Measurements from ENCODE around the gene NAGLU. TPM values are rescaled to one million over a fixed set of nuclear protein-coding genes. Genes with fewer than 3 reads are reported as not detected.

NAGLU gene
- total and polyA plus RNA-seq, 2 experiments from 2014 or later: 76.4 to 121 TPM

- WGBS (ENCODE audit: low lambda C conversion rate, missing lambda C conversion rate): 91% methylated on average over 12 of the region's 12 CpGs
- Histone ChIP-seq H3K9me3 (ENCODE audit: low read depth) (no peaks in the 10 kb centered on the region), H3K79me2 (no peaks in the 10 kb centered on the region), H3K27ac (no peak overlapping the region), H3K4me2 (no peak overlapping the region), H3K36me3 (replicated peaks; ENCODE audit: insufficient read depth, low read depth) (no peaks in the 10 kb centered on the region), H3K4me1 (ENCODE audit: insufficient read depth) (peaks cover 6% of the 10 kb centered on the region), H3K9me2 (replicated peaks; ENCODE audit: insufficient read depth) (no peaks in the 10 kb centered on the region), H4K20me1 (ENCODE audit: insufficient read depth, poor library complexity, severe bottlenecking) (no peaks in the 10 kb centered on the region), H3K4me3 (no peak overlapping the region), H2AFZ (no peak overlapping the region), H3K27me3 (no peaks in the 10 kb centered on the region)
- no peak for TF ChIP-seq EZH2phosphoT487 (IDR thresholded peaks at IDR 0.05; ENCODE audit: low read depth, severe bottlenecking, unreplicated experiment)
- no peak for TF ChIP-seq CTCF (IDR thresholded peaks at IDR 0.05; ENCODE audit: poor library complexity)
- TF ChIP-seq EZH2 (IDR thresholded peaks at IDR 0.05; ENCODE audit: borderline replicate concordance): no peak
- DNase-seq (ENCODE audit: low spot score): no peak
Observed at GRCh38 chr17:42508426-42509165, 27.4 kb upstream of the NAGLU start.

- no peak overlapping the region for H2AFZ ChIP-seq
- no peaks in the 10 kb centered on the region for H3K79me2 ChIP-seq
- WGBS (ENCODE audit: low lambda C conversion rate, missing lambda C conversion rate): 98% methylated on average over 5 of the region's 5 CpGs
- H3K27ac ChIP-seq: no peak overlapping the region
- H4K20me1 ChIP-seq (ENCODE audit: insufficient read depth, poor library complexity, severe bottlenecking): no peaks in the 10 kb centered on the region
- no peaks in the 10 kb centered on the region for H3K27me3 ChIP-seq
- H3K9me2 ChIP-seq (replicated peaks; ENCODE audit: insufficient read depth): no peaks in the 10 kb centered on the region
- TF ChIP-seq EZH2 (IDR thresholded peaks at IDR 0.05; ENCODE audit: borderline replicate concordance): no peak
- TF ChIP-seq CTCF (IDR thresholded peaks at IDR 0.05; ENCODE audit: poor library complexity): no peak
- no peak for TF ChIP-seq EZH2phosphoT487 (IDR thresholded peaks at IDR 0.05; ENCODE audit: low read depth, severe bottlenecking, unreplicated experiment)
- no peak for DNase-seq (ENCODE audit: low spot score)
- H3K9me3 ChIP-seq (ENCODE audit: low read depth): no peaks in the 10 kb centered on the region
- H3K36me3 ChIP-seq (replicated peaks; ENCODE audit: insufficient read depth, low read depth): no peaks in the 10 kb centered on the region
- peaks cover 6% of the 10 kb centered on the region for H3K4me1 ChIP-seq (ENCODE audit: insufficient read depth)
- H3K4me3 ChIP-seq: no peak overlapping the region
- H3K4me2 ChIP-seq: no peak overlapping the region
Observed at GRCh38 chr17:42509409-42509808, 26.6 kb upstream of the NAGLU start.

GRCh38 chr17:42509841-42510240 is 26.2 kb upstream of the NAGLU start:
- Histone ChIP-seq H3K4me1 (ENCODE audit: insufficient read depth) (peaks cover 6% of the 10 kb centered on the region), H3K27ac (no peak overlapping the region), H3K9me3 (ENCODE audit: low read depth) (no peaks in the 10 kb centered on the region), H2AFZ (no peak overlapping the region), H3K9me2 (replicated peaks; ENCODE audit: insufficient read depth) (no peaks in the 10 kb centered on the region), H3K4me3 (no peak overlapping the region), H3K79me2 (no peaks in the 10 kb centered on the region), H3K4me2 (no peak overlapping the region), H3K36me3 (replicated peaks; ENCODE audit: insufficient read depth, low read depth) (no peaks in the 10 kb centered on the region), H3K27me3 (no peaks in the 10 kb centered on the region), H4K20me1 (ENCODE audit: insufficient read depth, poor library complexity, severe bottlenecking) (no peaks in the 10 kb centered on the region)
- TF ChIP-seq CTCF (IDR thresholded peaks at IDR 0.05; ENCODE audit: poor library complexity): no peak
- 93% methylated on average over 2 of the region's 2 CpGs for whole genome bisulfite sequencing (ENCODE audit: low lambda C conversion rate, missing lambda C conversion rate)
- DNase-seq (ENCODE audit: low spot score): no peak
